SK-N-SH (cell line): ENCODE measurements around the gene FAM229A. TPM values are rescaled to one million over a fixed set of nuclear protein-coding genes. Genes with fewer than 3 reads are reported as not detected.

ENCODE experiments used
- CTCF ChIA-PET: fragments of 300-600, 350-600 bp; formaldehyde crosslinking; extraction: SDS; loops from one replicate; lab custom pipeline; 2021; lab: Yijun Ruan, JAX
- POLR2A ChIA-PET: fragments of 350-600 bp; sonication (Branson Sonifier 250); formaldehyde crosslinking; extraction: SDS; loops from one replicate; lab custom pipeline; 2020; ENCODE audit warnings: antibody characterized with exemption, inconsistent platforms; lab: Yijun Ruan, JAX
- DNase-seq: peaks from one replicate; pipeline ENCODE4 v3.0.0; 2012
- H2AFZ ChIP-seq: fragments of 200-600 bp; sonication (generic); 2 replicates; pipeline ENCODE4 v1.8.1; 2016; ENCODE audit warnings: antibody characterized with exemption, mild to moderate bottlenecking, low read depth
- H3F3A ChIP-seq: fragments of 200-600 bp; sonication (generic); replicated peaks from 2 replicates; pipeline ENCODE3; 2016; ENCODE audit warnings: antibody characterized with exemption, mild to moderate bottlenecking; ENCODE audit not compliant: insufficient read depth
- H3K27ac ChIP-seq, 2 experiments: fragments of 200-500 bp in 1 of 2; fragments of 200-600 bp in 1 of 2; sonication (Bioruptor generic) in 1 of 2; sonication (generic), shearing (Covaris generic) in 1 of 2; 2 replicates each; pipeline versions ENCODE4 v1.5.1 to v1.6.1; 2014 to 2016; ENCODE audit warnings: low read depth in 2 of 2, inconsistent platforms in 1 of 2, low read length in 1 of 2, mild to moderate bottlenecking in 1 of 2, mixed read lengths in 1 of 2
- H3K27me3 ChIP-seq: fragments of 200-600 bp; sonication (generic), shearing (Covaris generic); 2 replicates; pipeline ENCODE4 v1.6.1; 2016; ENCODE audit warnings: mixed run types; ENCODE audit not compliant: insufficient read depth
- H3K36me3 ChIP-seq, 2 experiments: fragments of 200-500 bp in 1 of 2; fragments of 200-600 bp in 1 of 2; sonication (Bioruptor generic) in 1 of 2; sonication (generic) in 1 of 2; replicated peaks in 1 of 2; 2 replicates each; pipeline versions ENCODE3 to v1.5.1; 2014 to 2016; ENCODE audit warnings: low read length in 1 of 2, mild to moderate bottlenecking in 1 of 2; ENCODE audit not compliant: insufficient read depth in 2 of 2, control insufficient read depth in 1 of 2
- H3K4me1 ChIP-seq, 2 experiments: fragments of 200-500 bp in 1 of 2; fragments of 200-600 bp in 1 of 2; sonication (Bioruptor generic) in 1 of 2; sonication (generic), shearing (Covaris generic) in 1 of 2; 2 replicates each; pipeline versions ENCODE4 v1.5.1 to v1.6.1; 2014 to 2016; ENCODE audit warnings: low read depth in 1 of 2, low read length in 1 of 2, mixed run types in 1 of 2; ENCODE audit not compliant: insufficient read depth in 2 of 2, control insufficient read depth in 1 of 2
- H3K4me2 ChIP-seq: fragments of 200-600 bp; sonication (generic), shearing (Covaris generic); 2 replicates; pipeline ENCODE4 v1.6.1; 2017; ENCODE audit warnings: mixed run types
- H3K4me3 ChIP-seq, 2 experiments: fragments of 200-500 bp in 1 of 2; fragments of 200-600 bp in 1 of 2; sonication (Bioruptor generic) in 1 of 2; sonication (generic), shearing (Covaris generic) in 1 of 2; 2 replicates each; pipeline versions ENCODE4 v1.5.1 to v1.8.1; 2014 to 2016; ENCODE audit warnings: low read depth in 2 of 2, inconsistent platforms in 1 of 2, low read length in 1 of 2, mild to moderate bottlenecking in 1 of 2, mixed read lengths in 1 of 2, moderate library complexity in 1 of 2
- H3K79me2 ChIP-seq: fragments of 200-600 bp; sonication (generic); 2 replicates; pipeline ENCODE4 v1.8.1; 2017; ENCODE audit warnings: mild to moderate bottlenecking; ENCODE audit not compliant: insufficient read depth
- H3K9ac ChIP-seq: fragments of 200-600 bp; sonication (generic); 2 replicates; pipeline ENCODE4 v1.6.1; 2017; ENCODE audit warnings: mixed run types
- H3K9me2 ChIP-seq: fragments of 200-600 bp; sonication (generic); 2 replicates; pipeline ENCODE4 v1.6.1; 2017; ENCODE audit warnings: mixed run types
- H3K9me3 ChIP-seq: fragments of 200-600 bp; sonication (generic); 2 replicates; pipeline ENCODE4 v1.6.1; 2017; ENCODE audit warnings: mixed run types, mild to moderate bottlenecking, moderate library complexity
- H4K20me1 ChIP-seq: fragments of 200-600 bp; sonication (generic); 2 replicates; pipeline ENCODE4 v1.6.1; 2017; ENCODE audit warnings: mild to moderate bottlenecking, mixed run types; ENCODE audit not compliant: insufficient read depth
- CHD2 ChIP-seq: fragments of 150-350 bp; IDR thresholded peaks from 2 replicates; pipeline ENCODE4 v1.6.1; 2018; ENCODE audit warnings: low read length; ENCODE audit not compliant: partially characterized antibody
- EP300 ChIP-seq, 2 experiments: IDR thresholded peaks; 2 replicates each; pipeline versions ENCODE4 v1.4.0 to v1.6.1; 2012; ENCODE audit warnings: borderline replicate concordance in 1 of 2, low read depth in 1 of 2, low read length in 1 of 2
- FOXJ3 ChIP-seq: sonication (generic); formaldehyde crosslinking; IDR thresholded peaks from 2 replicates; pipeline ENCODE4 v1.5.1; 2020; ENCODE audit warnings: mild to moderate bottlenecking, missing genetic modification reagents
- GABPA ChIP-seq: IDR thresholded peaks from 2 replicates; pipeline ENCODE4 v1.4.0; 2012; ENCODE audit warnings: low read depth, mild to moderate bottlenecking
- GATA2 ChIP-seq: sonication (generic); formaldehyde crosslinking; IDR thresholded peaks from 2 replicates; pipeline ENCODE4 v1.5.0; 2020; ENCODE audit warnings: mild to moderate bottlenecking, missing genetic modification reagents
- JUND ChIP-seq: IDR thresholded peaks from 2 replicates; pipeline ENCODE4 v1.4.0; 2012
- NFIC ChIP-seq: IDR thresholded peaks from 2 replicates; pipeline ENCODE4 v1.4.0; 2012; ENCODE audit warnings: borderline replicate concordance
- NRF1 ChIP-seq: IDR thresholded peaks from 2 replicates; pipeline ENCODE4 v1.6.1; 2012; ENCODE audit warnings: low read depth, mild to moderate bottlenecking, low read length
- RAD21 ChIP-seq: IDR thresholded peaks from 2 replicates; pipeline ENCODE4 v1.6.1; 2012; ENCODE audit warnings: mild to moderate bottlenecking, low read length
- REST ChIP-seq: IDR thresholded peaks from 2 replicates; pipeline ENCODE4 v1.6.1; 2012; ENCODE audit warnings: mild to moderate bottlenecking, low read depth, low read length, moderate library complexity
- SIN3A ChIP-seq: IDR thresholded peaks from 2 replicates; pipeline ENCODE4 v1.6.1; 2012; ENCODE audit warnings: low read depth, mild to moderate bottlenecking, low read length, moderate library complexity, borderline replicate concordance
- TAF1 ChIP-seq: IDR thresholded peaks from 2 replicates; pipeline ENCODE4 v1.6.1; 2012; ENCODE audit warnings: low read depth, mild to moderate bottlenecking, low read length, moderate library complexity, borderline replicate concordance
- TCF12 ChIP-seq: IDR thresholded peaks from 2 replicates; pipeline ENCODE4 v1.4.0; 2012
- USF2 ChIP-seq: fragments of 150-350 bp; IDR thresholded peaks from 2 replicates; pipeline ENCODE4 v1.6.1; 2017; ENCODE audit warnings: antibody characterized with exemption, low read length, low read depth, borderline replicate concordance
- YY1 ChIP-seq: IDR thresholded peaks from 2 replicates; pipeline ENCODE4 v1.4.0; 2012; ENCODE audit warnings: low read depth, mild to moderate bottlenecking
- WGBS: methylation state at CpG from one replicate; pipeline ENCODE4 v1.1.6; 2017; ENCODE audit warnings: low lambda C conversion rate; 5-methylcytosine and 5-hydroxymethylcytosine counted together
- polyA plus RNA-seq, 3 experiments: library from polyadenylated mRNA; depleted of rRNA; stranded (reverse); fragments of >200 nt; gene quantifications; 2 replicates each; pipeline ENCODE4 v1.2.3, GENCODE V29; 2012
- TF ChIP-seq, protein P1 (sequence below): fragments of 150-350 bp; IDR thresholded peaks from 2 replicates; pipeline ENCODE4 v1.6.1; 2016; ENCODE audit warnings: mild to moderate bottlenecking, low read depth, low read length

Gene FAM229A
- polyA plus RNA-seq, 1 of the 3 experiments (the other 2 are of a cell fraction): 8.0 TPM

DNA sequence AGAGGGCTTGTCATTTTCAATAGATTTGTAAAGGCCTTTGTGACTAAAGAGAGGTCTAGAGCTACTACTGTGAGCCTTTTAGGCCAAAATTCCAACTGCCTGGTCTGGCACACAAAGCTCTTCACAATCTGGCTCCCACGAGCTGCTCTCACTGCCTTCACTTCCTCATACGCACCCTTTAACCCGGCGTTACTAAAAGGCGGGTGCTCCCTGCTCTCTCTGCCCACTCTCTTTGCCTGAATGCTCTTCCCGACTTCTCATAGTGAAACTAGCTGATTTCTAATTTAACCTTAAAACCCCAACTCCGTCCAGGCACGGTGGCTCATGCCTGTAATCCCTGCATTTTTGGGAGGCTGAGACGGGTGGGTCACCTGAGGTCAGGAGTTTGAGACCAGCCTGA is 17.8 kb upstream of the FAM229A start (continued):
- TF ChIP-seq, protein P1, sequence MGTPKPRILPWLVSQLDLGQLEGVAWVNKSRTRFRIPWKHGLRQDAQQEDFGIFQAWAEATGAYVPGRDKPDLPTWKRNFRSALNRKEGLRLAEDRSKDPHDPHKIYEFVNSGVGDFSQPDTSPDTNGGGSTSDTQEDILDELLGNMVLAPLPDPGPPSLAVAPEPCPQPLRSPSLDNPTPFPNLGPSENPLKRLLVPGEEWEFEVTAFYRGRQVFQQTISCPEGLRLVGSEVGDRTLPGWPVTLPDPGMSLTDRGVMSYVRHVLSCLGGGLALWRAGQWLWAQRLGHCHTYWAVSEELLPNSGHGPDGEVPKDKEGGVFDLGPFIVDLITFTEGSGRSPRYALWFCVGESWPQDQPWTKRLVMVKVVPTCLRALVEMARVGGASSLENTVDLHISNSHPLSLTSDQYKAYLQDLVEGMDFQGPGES: no peak
- TF ChIP-seq JUND (no peak), GATA2 (CRISPR knock-in tag) (no peak), SIN3A (no peak), TCF12 (no peak)

DNA sequence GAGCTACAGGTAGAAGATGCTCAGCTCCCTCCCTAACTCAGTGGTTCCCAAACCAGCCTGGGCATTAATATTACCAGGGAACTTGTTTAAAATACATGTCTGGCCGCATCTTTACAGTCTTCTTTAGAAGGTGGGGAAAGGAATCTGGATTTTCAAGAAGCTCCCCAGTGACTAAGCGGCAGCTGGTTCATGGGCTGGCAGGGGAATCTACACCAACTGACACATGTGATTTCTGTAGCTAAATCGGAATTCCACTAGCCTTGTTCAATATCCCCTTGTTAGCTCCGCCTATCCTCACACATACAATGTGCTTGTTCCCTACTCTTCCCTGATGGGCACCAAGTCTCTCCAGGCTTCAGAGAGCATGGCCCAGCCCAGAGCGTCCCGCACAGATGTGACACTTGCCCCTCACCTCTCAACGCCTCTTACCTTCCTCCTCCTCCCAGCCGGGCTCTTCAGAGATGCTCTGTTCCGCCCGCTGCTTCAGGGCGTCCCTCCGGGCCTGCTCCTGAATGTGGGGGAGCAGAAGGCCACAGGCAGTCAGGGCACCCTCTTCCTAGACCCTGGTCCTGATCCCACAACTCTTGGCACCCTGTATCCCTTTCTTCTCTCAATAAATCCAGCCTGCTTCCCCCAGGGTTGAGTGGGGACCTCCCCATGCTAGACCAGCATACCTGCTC is 15.4 kb upstream of the FAM229A start:
- Histone ChIP-seq H3K9me3 (no peaks in the 10 kb centered on the region), H3K27me3 (no peaks in the 10 kb centered on the region), H3F3A (no peaks in the 10 kb centered on the region), H3K4me2 (no peak overlapping the region), H3K9ac (no peak overlapping the region), H3K4me1 (no peaks in the 10 kb centered on the region), H3K9me2 (no peaks in the 10 kb centered on the region), H3K36me3 (peaks cover 43 to 77% of the 10 kb centered on the region in 2 experiments), H3K27ac (no peak overlapping the region), H4K20me1 (no peaks in the 10 kb centered on the region), H2AFZ (no peak overlapping the region), H3K79me2 (no peaks in the 10 kb centered on the region), H3K4me3 (no peak overlapping the region)
- no peak for DNase-seq
- TF ChIP-seq TCF12 (no peak), RAD21 (no peak), NFIC (no peak), FOXJ3 (CRISPR knock-in tag) (no peak), JUND (no peak), USF2 (no peak), CHD2 (no peak), TAF1 (no peak), REST (no peak), GABPA (no peak), YY1 (no peak), EP300 (IDR thresholded peaks at IDR 0.05; ENCODE audit: borderline replicate concordance in 1 of 2, low read depth in 1 of 2, low read length in 1 of 2) (no peak), NRF1 (no peak)
- TF ChIP-seq, protein P1: no peak
- 97% methylated on average over 12 of the region's 12 CpGs for WGBS
- POLR2A ChIA-PET: interaction anchor here (1.6 to 1.8 kb wide), 2 partner anchors 9 to 19 kb away, joined by 4 to 5 read pairs; no protein-coding TSS in a partner anchor
- CTCF ChIA-PET: no interaction called here
